H1 (cell line): ENCODE results near the gene ERO1A. TPM values are rescaled to one million over a fixed set of nuclear protein-coding genes. Genes with fewer than 3 reads are reported as not detected.
A peak's percentile ranks its signal among the peaks of the same experiment; 100 is the strongest.

ENCODE experiments used
- ASH2L ChIP-seq: fragments of 200-600, 300-600 bp; sonication (generic); IDR thresholded peaks from one replicate; pipeline ENCODE4 v1.7.1; 2017; ENCODE audit warnings: low read length
- ATF2 ChIP-seq: IDR thresholded peaks from 2 replicates; pipeline ENCODE4 v1.6.1; 2012; ENCODE audit warnings: low read length, inconsistent platforms
- CHD2 ChIP-seq: IDR thresholded peaks from 2 replicates; pipeline ENCODE4 v1.6.1; 2012; ENCODE audit warnings: low read length, improper control_type of control experiment
- CTBP2 ChIP-seq: IDR thresholded peaks from 2 replicates; pipeline ENCODE4 v1.7.0; 2011; ENCODE audit warnings: borderline replicate concordance, mild to moderate bottlenecking, moderate library complexity, mixed read lengths, low read length; ENCODE audit not compliant: insufficient read depth, insufficient read length
- EZH2 ChIP-seq: fragments of 200-600 bp; sonication (generic); IDR thresholded peaks from 2 replicates; pipeline ENCODE4 v1.7.1; 2012; ENCODE audit warnings: low read depth, mild to moderate bottlenecking, moderate library complexity, low read length, inconsistent platforms; ENCODE audit not compliant: severe bottlenecking
- HDAC6 ChIP-seq: IDR thresholded peaks from one replicate; pipeline ENCODE4 v1.7.1; 2012; ENCODE audit warnings: low read depth, mild to moderate bottlenecking, inconsistent platforms, low read length, moderate library complexity
- JUN ChIP-seq: IDR thresholded peaks from 2 replicates; pipeline ENCODE4 v1.6.1; 2011; ENCODE audit warnings: low read depth, mild to moderate bottlenecking, improper control_type of control experiment, low read length
- JUND ChIP-seq: IDR thresholded peaks from 2 replicates; pipeline ENCODE4 v1.6.1; 2011; ENCODE audit warnings: mild to moderate bottlenecking, improper control_type of control experiment, low read length
- NANOG ChIP-seq: IDR thresholded peaks from 2 replicates; pipeline ENCODE4 v1.6.1; 2011; ENCODE audit warnings: low read length, low read depth, mild to moderate bottlenecking, inconsistent platforms; ENCODE audit not compliant: insufficient read depth, poor library complexity, severe bottlenecking
- PHF8 ChIP-seq: fragments of 200-600 bp; sonication (generic); conservative IDR thresholded peaks from 2 replicates; pipeline ENCODE4 v1.7.1; 2012; ENCODE audit warnings: low read depth, mild to moderate bottlenecking, inconsistent platforms, low read length, moderate library complexity
- RAD21 ChIP-seq, 2 experiments: IDR thresholded peaks in 1 of 2; conservative IDR thresholded peaks in 1 of 2; 2 replicates each; pipeline ENCODE4 v1.6.1; 2011; ENCODE audit warnings: low read depth in 2 of 2, low read length in 2 of 2, improper control_type of control experiment in 1 of 2, inconsistent platforms in 1 of 2, mild to moderate bottlenecking in 1 of 2, moderate library complexity in 1 of 2
- RXRA ChIP-seq: IDR thresholded peaks from 2 replicates; pipeline ENCODE4 v1.6.1; 2011; ENCODE audit warnings: low read depth, mild to moderate bottlenecking, low read length, moderate library complexity; ENCODE audit not compliant: insufficient read depth
- SIN3A ChIP-seq, 2 experiments: IDR thresholded peaks in 1 of 2; conservative IDR thresholded peaks in 1 of 2; 2 replicates each; pipeline ENCODE4 v1.6.1; 2011 to 2012; ENCODE audit warnings: low read length in 2 of 2, improper control_type of control experiment in 1 of 2, low read depth in 1 of 2, mild to moderate bottlenecking in 1 of 2
- SIX5 ChIP-seq: IDR thresholded peaks from 2 replicates; pipeline ENCODE4 v1.6.1; 2011; ENCODE audit warnings: mild to moderate bottlenecking, low read depth, low read length
- SP1 ChIP-seq: IDR thresholded peaks from 2 replicates; pipeline ENCODE4 v1.6.1; 2011; ENCODE audit warnings: low read depth, low read length
- SP4 ChIP-seq: IDR thresholded peaks from 2 replicates; pipeline ENCODE4 v1.6.1; 2012; ENCODE audit warnings: low read length, inconsistent platforms
- SUZ12 ChIP-seq: fragments of 200-600 bp; sonication (generic); IDR thresholded peaks from 2 replicates; pipeline ENCODE4 v1.6.1; 2012; ENCODE audit warnings: mild to moderate bottlenecking, inconsistent platforms, low read length, moderate library complexity, mixed read lengths
- TAF7 ChIP-seq: optimal IDR thresholded peaks from 2 replicates; pipeline ENCODE3; 2011; ENCODE audit warnings: low read depth, mild to moderate bottlenecking, inconsistent platforms, low read length, moderate library complexity, borderline replicate concordance
- polyA plus RNA-seq, 7 experiments: library from polyadenylated mRNA; depleted of rRNA in 3 of 7; stranded (reverse) in 5 of 7; unstranded in 2 of 7; fragments of >200 nt in 5 of 7; fragments of 200-250 nt in 2 of 7; gene quantifications; 1 replicate in 5 of 7; 2 replicates in 1 of 7; 4 replicates in 1 of 7; pipeline versions ENCODE4 v1.2.1 to v1.2.3, GENCODE V29; 2011 to 2013; ENCODE audit warnings: missing spikeins in 2 of 7, mixed read lengths in 2 of 7
- total RNA-seq: library from RNA; stranded (reverse); fragmentation: NEBNext Ultra II Directional; extraction: Animal tissue kit (Norgen Biotek cat#: 25700); gene quantifications from 2 replicates; pipeline ENCODE4 v1.2.1, GENCODE V29; 2021

ERO1A gene
- total and polyA plus RNA-seq, 2 of the 8 experiments (the other 6 are each of a cell fraction or from before 2014, with no cell fraction given), result 15.7 to 42.0 TPM

- TF ChIP-seq PHF8 (peak; percentile 90), SIN3A (conservative IDR thresholded peaks at IDR 0.05 in 1 of 2, IDR thresholded peaks at IDR 0.05 in 1 of 2; ENCODE audit: low read depth in 1 of 2, low read length in 2 of 2) (peak; percentile 15 to 58; a peak in 1 of 4 replicates), HDAC6 (no peak), JUND (no peak), NANOG (no peak), SP4 (no peak), SP1 (no peak), RAD21 (IDR thresholded peaks at IDR 0.05 in 1 of 2, conservative IDR thresholded peaks at IDR 0.05 in 1 of 2; ENCODE audit: low read depth in 2 of 2, low read length in 2 of 2) (0 out of 4 replicates have a peak, but pooled peaks of 1 of the 2 experiments have one; percentile 3), SUZ12 (no peak), ATF2 (no peak), SIX5 (no peak), RXRA (no peak), CHD2 (no peak), EZH2 (no peak), CTBP2 (no peak), TAF7 (peak; percentile 39), JUN (no peak), ASH2L (peak; percentile 96)
Measured at GRCh38 chr14:52729925-52730708, 34.8 kb upstream of the ERO1A start, which contains the start of gene STYX (continued).
